A673 (cell line): ENCODE measurements around the gene CACNG4.

Experiments used
- EZH2 ChIP-seq: fragments of 200-600 bp; sonication (generic); IDR thresholded peaks from 2 replicates; pipeline ENCODE4 v1.6.1; 2017; ENCODE audit warnings: borderline replicate concordance, low read depth, mild to moderate bottlenecking, mixed read lengths, antibody characterized with exemption, low read length; ENCODE audit not compliant: poor library complexity, severe bottlenecking
- TF ChIP-seq, protein P1 (sequence below): fragments of 300-800, 200-600 bp; sonication (generic); conservative IDR thresholded peaks from 2 replicates; pipeline ENCODE4 v1.5.1; 2017; ENCODE audit warnings: low read depth, mild to moderate bottlenecking, antibody characterized with exemption, low read length, moderate library complexity, mixed read lengths

GRCh38 chr17:67044940-67045339, 80.4 kb downstream of the CACNG4 start:
- TF ChIP-seq, protein P1, sequence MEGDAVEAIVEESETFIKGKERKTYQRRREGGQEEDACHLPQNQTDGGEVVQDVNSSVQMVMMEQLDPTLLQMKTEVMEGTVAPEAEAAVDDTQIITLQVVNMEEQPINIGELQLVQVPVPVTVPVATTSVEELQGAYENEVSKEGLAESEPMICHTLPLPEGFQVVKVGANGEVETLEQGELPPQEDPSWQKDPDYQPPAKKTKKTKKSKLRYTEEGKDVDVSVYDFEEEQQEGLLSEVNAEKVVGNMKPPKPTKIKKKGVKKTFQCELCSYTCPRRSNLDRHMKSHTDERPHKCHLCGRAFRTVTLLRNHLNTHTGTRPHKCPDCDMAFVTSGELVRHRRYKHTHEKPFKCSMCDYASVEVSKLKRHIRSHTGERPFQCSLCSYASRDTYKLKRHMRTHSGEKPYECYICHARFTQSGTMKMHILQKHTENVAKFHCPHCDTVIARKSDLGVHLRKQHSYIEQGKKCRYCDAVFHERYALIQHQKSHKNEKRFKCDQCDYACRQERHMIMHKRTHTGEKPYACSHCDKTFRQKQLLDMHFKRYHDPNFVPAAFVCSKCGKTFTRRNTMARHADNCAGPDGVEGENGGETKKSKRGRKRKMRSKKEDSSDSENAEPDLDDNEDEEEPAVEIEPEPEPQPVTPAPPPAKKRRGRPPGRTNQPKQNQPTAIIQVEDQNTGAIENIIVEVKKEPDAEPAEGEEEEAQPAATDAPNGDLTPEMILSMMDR = no peak
- TF ChIP-seq EZH2 = no peak
